H1 (cell line): ENCODE results near the gene TBC1D22A. TPM values are rescaled to one million over a fixed set of nuclear protein-coding genes. Genes with fewer than 3 reads are reported as not detected.

Experiments used
- ASH2L ChIP-seq: fragments of 200-600, 300-600 bp; sonication (generic); IDR thresholded peaks from one replicate; pipeline ENCODE4 v1.7.1; 2017; ENCODE audit warnings: low read length
- CBX5 ChIP-seq: fragments of 300-800, 300-1000 bp; sonication (generic); IDR thresholded peaks from 2 replicates; pipeline ENCODE4 v1.7.1; 2016; ENCODE audit warnings: antibody characterized with exemption, low read length, low read depth
- CBX8 ChIP-seq: fragments of 300-800, 300-1000 bp; sonication (generic); IDR thresholded peaks from 2 replicates; pipeline ENCODE4 v1.7.1; 2016; ENCODE audit warnings: low read depth, low read length, borderline replicate concordance
- CEBPB ChIP-seq: IDR thresholded peaks from 2 replicates; pipeline ENCODE4 v1.6.1; 2012; ENCODE audit warnings: low read depth, low read length
- CHD1 ChIP-seq: IDR thresholded peaks from 2 replicates; pipeline ENCODE4 v1.6.1; 2012; ENCODE audit warnings: low read depth, low read length, improper control_type of control experiment
- GABPA ChIP-seq: IDR thresholded peaks from 2 replicates; pipeline ENCODE4 v1.6.1; 2011; ENCODE audit warnings: mild to moderate bottlenecking, low read length, moderate library complexity, borderline replicate concordance; ENCODE audit not compliant: insufficient read depth
- KDM1A ChIP-seq: fragments of 200-600, 300-600 bp; sonication (generic); IDR thresholded peaks from 2 replicates; pipeline ENCODE4 v1.7.1; 2016; ENCODE audit warnings: mild to moderate bottlenecking, low read length, borderline replicate concordance
- PHF8 ChIP-seq: fragments of 200-600 bp; sonication (generic); conservative IDR thresholded peaks from 2 replicates; pipeline ENCODE4 v1.7.1; 2012; ENCODE audit warnings: low read depth, mild to moderate bottlenecking, inconsistent platforms, low read length, moderate library complexity
- RNF2 ChIP-seq: fragments of 200-900, 300-1000 bp; sonication (generic); IDR thresholded peaks from 2 replicates; pipeline ENCODE4 v1.7.1; 2016; ENCODE audit warnings: borderline replicate concordance, low read depth, mild to moderate bottlenecking, antibody characterized with exemption, low read length; ENCODE audit not compliant: poor library complexity, severe bottlenecking; ENCODE audit errors: missing control alignments
- SP1 ChIP-seq: IDR thresholded peaks from 2 replicates; pipeline ENCODE4 v1.6.1; 2011; ENCODE audit warnings: low read depth, low read length
- YY1 ChIP-seq: IDR thresholded peaks from 2 replicates; pipeline ENCODE4 v1.6.1; 2011; ENCODE audit warnings: low read depth, mild to moderate bottlenecking, low read length
- polyA plus RNA-seq, 7 experiments: library from polyadenylated mRNA; depleted of rRNA in 3 of 7; stranded (reverse) in 5 of 7; unstranded in 2 of 7; fragments of >200 nt in 5 of 7; fragments of 200-250 nt in 2 of 7; gene quantifications; 1 replicate in 5 of 7; 2 replicates in 1 of 7; 4 replicates in 1 of 7; pipeline versions ENCODE4 v1.2.1 to v1.2.3, GENCODE V29; 2011 to 2013; ENCODE audit warnings: missing spikeins in 2 of 7, mixed read lengths in 2 of 7
- total RNA-seq: library from RNA; stranded (reverse); fragmentation: NEBNext Ultra II Directional; extraction: Animal tissue kit (Norgen Biotek cat#: 25700); gene quantifications from 2 replicates; pipeline ENCODE4 v1.2.1, GENCODE V29; 2021
- TF ChIP-seq, protein P1 (sequence below): fragments of 300-600 bp; sonication (generic); IDR thresholded peaks from 2 replicates; pipeline ENCODE4 v1.7.1; 2012; ENCODE audit warnings: low read length, moderate library complexity, mild to moderate bottlenecking, inconsistent platforms; ENCODE audit not compliant: insufficient replicate concordance

The TBC1D22A gene
- total and polyA plus RNA-seq, 2 of the 8 experiments (the other 6 are each of a cell fraction or from before 2014, with no cell fraction given), result 11.9 to 18.4 TPM

- TF ChIP-seq, protein P1, sequence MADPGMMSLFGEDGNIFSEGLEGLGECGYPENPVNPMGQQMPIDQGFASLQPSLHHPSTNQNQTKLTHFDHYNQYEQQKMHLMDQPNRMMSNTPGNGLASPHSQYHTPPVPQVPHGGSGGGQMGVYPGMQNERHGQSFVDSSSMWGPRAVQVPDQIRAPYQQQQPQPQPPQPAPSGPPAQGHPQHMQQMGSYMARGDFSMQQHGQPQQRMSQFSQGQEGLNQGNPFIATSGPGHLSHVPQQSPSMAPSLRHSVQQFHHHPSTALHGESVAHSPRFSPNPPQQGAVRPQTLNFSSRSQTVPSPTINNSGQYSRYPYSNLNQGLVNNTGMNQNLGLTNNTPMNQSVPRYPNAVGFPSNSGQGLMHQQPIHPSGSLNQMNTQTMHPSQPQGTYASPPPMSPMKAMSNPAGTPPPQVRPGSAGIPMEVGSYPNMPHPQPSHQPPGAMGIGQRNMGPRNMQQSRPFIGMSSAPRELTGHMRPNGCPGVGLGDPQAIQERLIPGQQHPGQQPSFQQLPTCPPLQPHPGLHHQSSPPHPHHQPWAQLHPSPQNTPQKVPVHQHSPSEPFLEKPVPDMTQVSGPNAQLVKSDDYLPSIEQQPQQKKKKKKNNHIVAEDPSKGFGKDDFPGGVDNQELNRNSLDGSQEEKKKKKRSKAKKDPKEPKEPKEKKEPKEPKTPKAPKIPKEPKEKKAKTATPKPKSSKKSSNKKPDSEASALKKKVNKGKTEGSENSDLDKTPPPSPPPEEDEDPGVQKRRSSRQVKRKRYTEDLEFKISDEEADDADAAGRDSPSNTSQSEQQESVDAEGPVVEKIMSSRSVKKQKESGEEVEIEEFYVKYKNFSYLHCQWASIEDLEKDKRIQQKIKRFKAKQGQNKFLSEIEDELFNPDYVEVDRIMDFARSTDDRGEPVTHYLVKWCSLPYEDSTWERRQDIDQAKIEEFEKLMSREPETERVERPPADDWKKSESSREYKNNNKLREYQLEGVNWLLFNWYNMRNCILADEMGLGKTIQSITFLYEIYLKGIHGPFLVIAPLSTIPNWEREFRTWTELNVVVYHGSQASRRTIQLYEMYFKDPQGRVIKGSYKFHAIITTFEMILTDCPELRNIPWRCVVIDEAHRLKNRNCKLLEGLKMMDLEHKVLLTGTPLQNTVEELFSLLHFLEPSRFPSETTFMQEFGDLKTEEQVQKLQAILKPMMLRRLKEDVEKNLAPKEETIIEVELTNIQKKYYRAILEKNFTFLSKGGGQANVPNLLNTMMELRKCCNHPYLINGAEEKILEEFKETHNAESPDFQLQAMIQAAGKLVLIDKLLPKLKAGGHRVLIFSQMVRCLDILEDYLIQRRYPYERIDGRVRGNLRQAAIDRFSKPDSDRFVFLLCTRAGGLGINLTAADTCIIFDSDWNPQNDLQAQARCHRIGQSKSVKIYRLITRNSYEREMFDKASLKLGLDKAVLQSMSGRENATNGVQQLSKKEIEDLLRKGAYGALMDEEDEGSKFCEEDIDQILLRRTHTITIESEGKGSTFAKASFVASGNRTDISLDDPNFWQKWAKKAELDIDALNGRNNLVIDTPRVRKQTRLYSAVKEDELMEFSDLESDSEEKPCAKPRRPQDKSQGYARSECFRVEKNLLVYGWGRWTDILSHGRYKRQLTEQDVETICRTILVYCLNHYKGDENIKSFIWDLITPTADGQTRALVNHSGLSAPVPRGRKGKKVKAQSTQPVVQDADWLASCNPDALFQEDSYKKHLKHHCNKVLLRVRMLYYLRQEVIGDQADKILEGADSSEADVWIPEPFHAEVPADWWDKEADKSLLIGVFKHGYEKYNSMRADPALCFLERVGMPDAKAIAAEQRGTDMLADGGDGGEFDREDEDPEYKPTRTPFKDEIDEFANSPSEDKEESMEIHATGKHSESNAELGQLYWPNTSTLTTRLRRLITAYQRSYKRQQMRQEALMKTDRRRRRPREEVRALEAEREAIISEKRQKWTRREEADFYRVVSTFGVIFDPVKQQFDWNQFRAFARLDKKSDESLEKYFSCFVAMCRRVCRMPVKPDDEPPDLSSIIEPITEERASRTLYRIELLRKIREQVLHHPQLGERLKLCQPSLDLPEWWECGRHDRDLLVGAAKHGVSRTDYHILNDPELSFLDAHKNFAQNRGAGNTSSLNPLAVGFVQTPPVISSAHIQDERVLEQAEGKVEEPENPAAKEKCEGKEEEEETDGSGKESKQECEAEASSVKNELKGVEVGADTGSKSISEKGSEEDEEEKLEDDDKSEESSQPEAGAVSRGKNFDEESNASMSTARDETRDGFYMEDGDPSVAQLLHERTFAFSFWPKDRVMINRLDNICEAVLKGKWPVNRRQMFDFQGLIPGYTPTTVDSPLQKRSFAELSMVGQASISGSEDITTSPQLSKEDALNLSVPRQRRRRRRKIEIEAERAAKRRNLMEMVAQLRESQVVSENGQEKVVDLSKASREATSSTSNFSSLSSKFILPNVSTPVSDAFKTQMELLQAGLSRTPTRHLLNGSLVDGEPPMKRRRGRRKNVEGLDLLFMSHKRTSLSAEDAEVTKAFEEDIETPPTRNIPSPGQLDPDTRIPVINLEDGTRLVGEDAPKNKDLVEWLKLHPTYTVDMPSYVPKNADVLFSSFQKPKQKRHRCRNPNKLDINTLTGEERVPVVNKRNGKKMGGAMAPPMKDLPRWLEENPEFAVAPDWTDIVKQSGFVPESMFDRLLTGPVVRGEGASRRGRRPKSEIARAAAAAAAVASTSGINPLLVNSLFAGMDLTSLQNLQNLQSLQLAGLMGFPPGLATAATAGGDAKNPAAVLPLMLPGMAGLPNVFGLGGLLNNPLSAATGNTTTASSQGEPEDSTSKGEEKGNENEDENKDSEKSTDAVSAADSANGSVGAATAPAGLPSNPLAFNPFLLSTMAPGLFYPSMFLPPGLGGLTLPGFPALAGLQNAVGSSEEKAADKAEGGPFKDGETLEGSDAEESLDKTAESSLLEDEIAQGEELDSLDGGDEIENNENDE, result no peak
- TF ChIP-seq CHD1 (no peak), ASH2L (no peak), YY1 (no peak), CBX8 (no peak), GABPA (no peak), PHF8 (no peak), SP1 (no peak), RNF2 (no peak), KDM1A (no peak), CBX5 (no peak), CEBPB (no peak)
Observed at GRCh38 chr22:47136050-47136449, 373.6 kb downstream of the TBC1D22A start (continued).
